GM06990 (cell line): ENCODE results near the gene TMEM139.
A peak's percentile ranks its signal among the peaks of the same experiment; 100 is the strongest.

ENCODE experiments used
- DNase-seq: peaks from one replicate; pipeline ENCODE4 v3.0.0-alpha.2; 2011; ENCODE audit not compliant: insufficient read length; ENCODE audit errors: extremely low read depth
- H3K27me3 ChIP-seq: replicated peaks from 2 replicates; pipeline ENCODE4 v1.6.0; 2011; ENCODE audit warnings: low read length; ENCODE audit not compliant: control insufficient read depth, insufficient read depth
- H3K36me3 ChIP-seq: 2 replicates; pipeline ENCODE4 v1.5.1; 2011; ENCODE audit warnings: low read length; ENCODE audit not compliant: control insufficient read depth, insufficient read depth
- H3K4me3 ChIP-seq: replicated peaks from 2 replicates; pipeline ENCODE4 v1.5.1; 2011; ENCODE audit warnings: low read depth, mild to moderate bottlenecking, control low read depth, low read length
- TF ChIP-seq, protein P1 (sequence below): IDR thresholded peaks from 2 replicates; pipeline ENCODE4 v1.5.1; 2011; ENCODE audit warnings: low read length, control low read depth, mild to moderate bottlenecking, inconsistent platforms; ENCODE audit not compliant: insufficient read depth, poor library complexity, severe bottlenecking

TMEM139 gene

DNA sequence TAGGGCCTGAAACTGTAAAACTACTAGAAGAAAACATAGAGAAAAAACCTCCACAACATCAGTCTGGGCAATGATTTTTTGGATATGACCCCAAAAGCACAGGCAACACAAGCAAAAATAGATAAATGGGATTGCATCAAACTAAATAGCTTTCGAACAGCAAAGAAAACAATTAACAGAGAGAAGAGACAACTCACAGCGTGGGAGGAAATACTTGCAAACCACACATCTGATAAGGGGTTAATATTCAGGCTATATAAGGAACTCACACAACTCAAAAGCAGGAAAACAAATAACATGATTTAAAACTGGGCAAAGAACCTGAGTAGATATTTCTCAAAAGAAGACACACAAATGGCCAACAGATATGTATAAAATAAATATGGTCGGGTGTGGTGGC is 29.2 kb upstream of the TMEM139 start:
- H3K27me3 ChIP-seq, result no peaks in the 10 kb centered on the region
- TF ChIP-seq, protein P1, sequence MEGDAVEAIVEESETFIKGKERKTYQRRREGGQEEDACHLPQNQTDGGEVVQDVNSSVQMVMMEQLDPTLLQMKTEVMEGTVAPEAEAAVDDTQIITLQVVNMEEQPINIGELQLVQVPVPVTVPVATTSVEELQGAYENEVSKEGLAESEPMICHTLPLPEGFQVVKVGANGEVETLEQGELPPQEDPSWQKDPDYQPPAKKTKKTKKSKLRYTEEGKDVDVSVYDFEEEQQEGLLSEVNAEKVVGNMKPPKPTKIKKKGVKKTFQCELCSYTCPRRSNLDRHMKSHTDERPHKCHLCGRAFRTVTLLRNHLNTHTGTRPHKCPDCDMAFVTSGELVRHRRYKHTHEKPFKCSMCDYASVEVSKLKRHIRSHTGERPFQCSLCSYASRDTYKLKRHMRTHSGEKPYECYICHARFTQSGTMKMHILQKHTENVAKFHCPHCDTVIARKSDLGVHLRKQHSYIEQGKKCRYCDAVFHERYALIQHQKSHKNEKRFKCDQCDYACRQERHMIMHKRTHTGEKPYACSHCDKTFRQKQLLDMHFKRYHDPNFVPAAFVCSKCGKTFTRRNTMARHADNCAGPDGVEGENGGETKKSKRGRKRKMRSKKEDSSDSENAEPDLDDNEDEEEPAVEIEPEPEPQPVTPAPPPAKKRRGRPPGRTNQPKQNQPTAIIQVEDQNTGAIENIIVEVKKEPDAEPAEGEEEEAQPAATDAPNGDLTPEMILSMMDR, result no peak
- H3K4me3 ChIP-seq, result no peak overlapping the region
- no peaks in the 10 kb centered on the region for H3K36me3 ChIP-seq
- DNase-seq, result no peak

DNA sequence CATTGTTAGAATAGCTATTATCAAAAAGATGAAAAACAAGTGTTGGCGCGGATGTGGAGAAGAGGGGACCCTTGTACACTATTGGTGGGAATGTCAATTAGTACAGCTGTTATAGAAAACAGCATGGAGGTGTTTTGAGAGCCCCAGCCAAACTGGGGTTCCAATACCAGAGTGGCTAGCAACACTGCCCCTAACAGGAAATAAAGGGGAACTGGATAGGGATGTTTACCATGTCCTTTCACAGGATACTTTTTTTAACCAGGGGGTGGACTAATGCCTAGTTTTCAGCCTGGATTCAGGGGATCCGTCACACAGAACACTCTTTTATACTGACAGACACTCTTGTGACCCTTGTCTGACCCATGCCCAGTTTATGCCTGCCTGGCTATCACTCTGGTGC is 28.4 kb upstream of the TMEM139 start:
- Histone ChIP-seq H3K36me3 (no peaks in the 10 kb centered on the region), H3K27me3 (no peaks in the 10 kb centered on the region)
- TF ChIP-seq, protein P1, result peak; percentile 12

DNA sequence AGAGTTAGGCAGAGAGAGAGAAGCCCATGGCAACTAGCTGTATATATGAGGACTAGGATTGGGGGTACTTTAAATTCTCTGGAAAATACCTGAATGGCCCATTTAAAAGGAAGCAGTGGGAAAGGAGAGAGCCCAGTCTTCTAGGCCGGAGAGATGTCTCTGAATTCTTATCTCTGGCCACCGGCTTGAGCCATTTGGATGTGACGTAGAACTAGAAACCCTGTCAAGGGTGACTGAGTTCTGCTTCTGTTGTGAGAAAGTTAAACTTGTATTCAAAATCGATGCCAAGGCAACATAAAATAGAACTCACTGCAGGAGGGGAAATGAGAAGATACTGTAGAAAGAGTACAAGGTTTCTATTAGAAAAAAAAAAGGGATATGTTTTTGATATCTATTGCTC is 27.8 kb upstream of the TMEM139 start:
- Histone ChIP-seq H3K36me3 (no peaks in the 10 kb centered on the region), H3K4me3 (no peak overlapping the region), H3K27me3 (no peaks in the 10 kb centered on the region)
- TF ChIP-seq, protein P1, result no peak
- DNase-seq, result no peak

More for the DNA sequence above, 28.4 kb upstream of the TMEM139 start:
- no peak for DNase-seq
- no peak overlapping the region for H3K4me3 ChIP-seq

DNA sequence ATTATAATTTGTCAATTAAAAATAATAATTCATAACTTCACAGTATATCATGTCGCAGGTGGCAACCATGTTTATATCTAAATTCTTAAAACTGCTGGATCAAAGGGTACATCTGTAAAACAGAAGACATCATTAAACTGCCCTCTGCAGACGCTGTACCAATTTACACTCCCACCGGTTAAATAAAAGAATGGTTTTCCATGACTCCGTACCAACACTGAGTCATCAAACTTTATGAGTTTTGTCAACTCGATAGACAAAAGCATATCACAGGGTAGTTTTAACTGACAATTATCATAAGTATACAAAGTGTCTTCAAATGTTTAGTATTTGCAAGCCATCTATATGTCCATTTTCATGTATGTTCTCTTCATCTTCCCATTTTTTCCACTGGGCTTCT is 27.3 kb upstream of the TMEM139 start:
- TF ChIP-seq, protein P1, result no peak
- Histone ChIP-seq H3K4me3 (no peak overlapping the region), H3K36me3 (no peaks in the 10 kb centered on the region), H3K27me3 (no peaks in the 10 kb centered on the region)
- no peak for DNase-seq

DNA sequence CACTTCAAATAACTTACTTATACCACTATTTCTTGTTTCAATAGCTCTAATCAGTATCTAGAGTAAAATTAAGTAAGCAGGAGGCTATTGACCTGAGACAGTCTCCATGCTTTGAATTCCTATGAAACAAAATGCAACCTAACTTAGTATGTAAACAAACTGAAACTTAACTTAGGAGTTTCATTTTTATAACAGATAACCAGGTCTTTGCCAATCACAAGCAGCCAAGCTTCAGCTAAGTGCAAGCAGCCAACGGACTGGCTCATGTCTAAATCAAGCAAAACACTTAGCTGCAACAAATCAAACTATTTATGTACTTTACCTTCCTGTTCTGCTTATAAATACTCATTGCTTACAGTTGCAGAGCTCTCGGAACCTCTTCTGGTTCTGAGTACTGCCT is 25.9 kb upstream of the TMEM139 start:
- H3K4me3 ChIP-seq, result no peak overlapping the region
- TF ChIP-seq, protein P1, result no peak
- no peaks in the 10 kb centered on the region for H3K36me3 ChIP-seq
- DNase-seq, result peak; percentile 18
- H3K27me3 ChIP-seq, result no peaks in the 10 kb centered on the region

DNA sequence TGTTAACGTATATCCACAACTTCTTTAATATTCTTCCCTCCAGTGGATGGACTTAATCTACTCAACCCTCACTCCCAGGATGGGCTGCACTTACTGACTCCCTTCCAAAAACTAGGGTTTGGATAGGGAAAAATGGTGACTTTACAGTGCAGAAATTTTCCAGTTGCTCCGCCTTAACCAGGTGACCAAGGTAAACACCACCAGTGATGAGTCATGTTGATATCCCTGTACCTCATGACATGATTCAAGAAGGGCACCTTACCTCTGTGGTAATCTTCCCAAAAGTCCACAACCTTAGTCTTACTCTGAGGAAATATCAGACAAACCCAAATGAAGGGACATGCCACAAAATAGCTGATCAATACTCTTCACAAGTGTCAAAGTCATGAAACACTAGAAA is 25.0 kb upstream of the TMEM139 start:
- TF ChIP-seq, protein P1, result no peak
- no peak overlapping the region for H3K4me3 ChIP-seq
- no peaks in the 10 kb centered on the region for H3K27me3 ChIP-seq
- no peaks in the 10 kb centered on the region for H3K36me3 ChIP-seq
- DNase-seq, result no peak
